K562 (cell line): ENCODE measurements around the gene U2AF1L4. TPM values are rescaled to one million over a fixed set of nuclear protein-coding genes. Genes with fewer than 3 reads are reported as not detected.

Experiments
- EP300 ChIP-seq: IDR thresholded peaks from 2 replicates; pipeline ENCODE4 v1.6.1; 2012; ENCODE audit warnings: low read length, improper control_type of control experiment
- GMEB1 ChIP-seq: fragments of 250-450 bp; sonication (Bioruptor Pico); IDR thresholded peaks from 2 replicates; pipeline ENCODE4 v1.4.0; 2020; ENCODE audit warnings: mild to moderate bottlenecking
- HMGN3 ChIP-seq: IDR thresholded peaks from 2 replicates; pipeline ENCODE4 v1.6.1; 2011; ENCODE audit warnings: borderline replicate concordance, low read depth, mild to moderate bottlenecking, mixed read lengths, low read length; ENCODE audit not compliant: insufficient read length; ENCODE audit errors: extremely low read depth
- MAX ChIP-seq: sonication (generic); formaldehyde crosslinking; IDR thresholded peaks from 2 replicates; pipeline ENCODE4 v1.9.0; 2022; ENCODE audit warnings: mild to moderate bottlenecking, missing genetic modification reagents
- MECOM ChIP-seq: fragments of 250-450 bp; sonication (Bioruptor Pico); IDR thresholded peaks from 2 replicates; pipeline ENCODE4 v1.8.0; 2022; ENCODE audit warnings: inconsistent platforms
- MEIS2 ChIP-seq: fragments of 450-650 bp; IDR thresholded peaks from 2 replicates; pipeline ENCODE4 v1.6.1; 2014; ENCODE audit warnings: mild to moderate bottlenecking; ENCODE audit not compliant: partially characterized antibody
- MYC ChIP-seq, 2 experiments: fragments of 250-450 bp in 1 of 2; sonication (Bioruptor Pico) in 1 of 2; IDR thresholded peaks; 2 replicates each; pipeline versions ENCODE4 v1.5.1 to v1.6.1; 2012 to 2021; ENCODE audit warnings: low read depth in 2 of 2, borderline replicate concordance in 1 of 2, improper control_type of control experiment in 1 of 2, low read length in 1 of 2, mild to moderate bottlenecking in 1 of 2, moderate library complexity in 1 of 2
- NONO ChIP-seq, 2 experiments: fragments of 200-400 bp in 1 of 2; fragments of 450-650 bp in 1 of 2; formaldehyde crosslinking in 1 of 2; IDR thresholded peaks; 2 replicates each; pipeline ENCODE4 v1.6.1; 2017; ENCODE audit warnings: low read depth in 2 of 2, mild to moderate bottlenecking in 2 of 2, moderate library complexity in 2 of 2, low read length in 1 of 2
- RBBP5 ChIP-seq: fragments of 200-600 bp; sonication (generic); IDR thresholded peaks from 2 replicates; pipeline ENCODE4 v1.6.1; 2012; ENCODE audit warnings: borderline replicate concordance, mild to moderate bottlenecking, low read length, control low read depth, inconsistent platforms; ENCODE audit not compliant: insufficient read depth, poor library complexity, severe bottlenecking
- RBFOX2 ChIP-seq: fragments of 200-400 bp; formaldehyde crosslinking; IDR thresholded peaks from 2 replicates; pipeline ENCODE4 v1.6.1; 2017; ENCODE audit warnings: low read depth, mild to moderate bottlenecking, low read length, moderate library complexity
- RFX5 ChIP-seq: IDR thresholded peaks from 2 replicates; pipeline ENCODE4 v1.6.1; 2011; ENCODE audit warnings: low read depth, mild to moderate bottlenecking, improper control_type of control experiment, low read length
- SIN3A ChIP-seq, 2 experiments: fragments of 150-350 bp in 1 of 2; IDR thresholded peaks; 2 replicates each; pipeline ENCODE4 v1.6.1; 2011 to 2016; ENCODE audit warnings: borderline replicate concordance in 2 of 2, low read depth in 2 of 2, low read length in 2 of 2, mild to moderate bottlenecking in 2 of 2, moderate library complexity in 2 of 2; ENCODE audit not compliant: control insufficient read depth in 1 of 2
- SP1 ChIP-seq: sonication (generic); formaldehyde crosslinking; IDR thresholded peaks from 2 replicates; pipeline ENCODE4 v1.8.1; 2022; ENCODE audit warnings: mild to moderate bottlenecking, missing genetic modification reagents
- SRSF1 ChIP-seq: fragments of 200-400 bp; formaldehyde crosslinking; IDR thresholded peaks from 2 replicates; pipeline ENCODE4 v1.6.1; 2017; ENCODE audit warnings: mild to moderate bottlenecking, low read depth, low read length, moderate library complexity
- ZBTB7A ChIP-seq: IDR thresholded peaks from 2 replicates; pipeline ENCODE4 v1.6.1; 2011; ENCODE audit warnings: low read depth, mild to moderate bottlenecking, low read length, moderate library complexity, borderline replicate concordance; ENCODE audit not compliant: control insufficient read depth
- ZMIZ1 ChIP-seq, 2 experiments: fragments of 150-350 bp in 1 of 2; IDR thresholded peaks; 2 replicates each; pipeline ENCODE4 v1.6.1; 2012 to 2016; ENCODE audit warnings: low read depth in 2 of 2, low read length in 2 of 2, mild to moderate bottlenecking in 1 of 2, moderate library complexity in 1 of 2
- ZNF561 ChIP-seq: fragments of 450-650 bp; formaldehyde crosslinking; conservative IDR thresholded peaks from 2 replicates; pipeline ENCODE4 v1.4.0; 2020; ENCODE audit warnings: mild to moderate bottlenecking, moderate library complexity
- polyA plus RNA-seq, 8 experiments: library from polyadenylated mRNA; depleted of rRNA in 4 of 8; stranded (reverse) in 5 of 8; unstranded in 3 of 8; fragments of >200 nt; fragmentation: Nextera tagmentation in 2 of 8; fragmentation: Illumina TruSeq in 1 of 8; extraction: Ambion mirVana in 2 of 8; extraction: Trizol in 1 of 8; gene quantifications; 2 replicates each; pipeline versions ENCODE4 v1.2.1 to v1.2.3, GENCODE V29; 2011 to 2014; ENCODE audit warnings: inconsistent platforms in 1 of 8, missing spikeins in 1 of 8
- total RNA-seq, 7 experiments: library from RNA; depleted of rRNA in 6 of 7; stranded (reverse); fragments of >200 nt in 6 of 7; fragmentation: Illumina TruSeq in 2 of 7; extraction: Trizol in 2 of 7; gene quantifications; 2 replicates each; pipeline versions ENCODE4 v1.2.1 to v1.2.3, GENCODE V29; 2011 to 2021; ENCODE audit warnings: low replicate concordance in 1 of 7
- TF ChIP-seq, protein P1 (sequence below): fragments of 450-650 bp; IDR thresholded peaks from 2 replicates; pipeline ENCODE4 v1.6.1; 2014; ENCODE audit warnings: low read depth, mild to moderate bottlenecking, moderate library complexity, borderline replicate concordance

U2AF1L4 gene
- total and polyA plus RNA-seq, 9 of the 15 experiments (the other 6 are each of a cell fraction or from before 2014, with no cell fraction given) = 8.4 to 19.5 (median 12.6) TPM

- TF ChIP-seq ZBTB7A (peak; percentile 78), MECOM (CRISPR knock-in tag) (peak; percentile 95), NONO (IDR thresholded peaks at IDR 0.05; ENCODE audit: low read depth in 2 of 2, low read length in 1 of 2) (0 out of 4 replicates have a peak, but pooled peaks of 1 of the 2 experiments have one; percentile 41), ZMIZ1 (IDR thresholded peaks at IDR 0.05; ENCODE audit: low read depth in 2 of 2, low read length in 2 of 2) (no peak), RBFOX2 (peak; percentile 69), ZNF561 (CRISPR knock-in tag) (no peak), MYC (IDR thresholded peaks at IDR 0.05; ENCODE audit: low read depth, low read length) (peak; percentile 71), MYC (CRISPR knock-in tag; IDR thresholded peaks at IDR 0.05; ENCODE audit: borderline replicate concordance, low read depth) (no peak), MAX (peak; percentile 68), MEIS2 (peak; percentile 78), HMGN3 (peak; percentile 94), RFX5 (no peak), SIN3A (IDR thresholded peaks at IDR 0.05; ENCODE audit: borderline replicate concordance in 2 of 2, control insufficient read depth in 1 of 2, low read depth in 2 of 2, low read length in 2 of 2) (peak; percentile 83 to 84; a peak in 2 of 4 replicates), EP300 (peak; percentile 64), RBBP5 (peak; percentile 31), SP1 (CRISPR knock-in tag) (0 out of 2 replicates have a peak, but pooled peaks have one; percentile 61), GMEB1 (CRISPR knock-in tag) (peak; percentile 66), SRSF1 (no peak)
- TF ChIP-seq, protein P1, sequence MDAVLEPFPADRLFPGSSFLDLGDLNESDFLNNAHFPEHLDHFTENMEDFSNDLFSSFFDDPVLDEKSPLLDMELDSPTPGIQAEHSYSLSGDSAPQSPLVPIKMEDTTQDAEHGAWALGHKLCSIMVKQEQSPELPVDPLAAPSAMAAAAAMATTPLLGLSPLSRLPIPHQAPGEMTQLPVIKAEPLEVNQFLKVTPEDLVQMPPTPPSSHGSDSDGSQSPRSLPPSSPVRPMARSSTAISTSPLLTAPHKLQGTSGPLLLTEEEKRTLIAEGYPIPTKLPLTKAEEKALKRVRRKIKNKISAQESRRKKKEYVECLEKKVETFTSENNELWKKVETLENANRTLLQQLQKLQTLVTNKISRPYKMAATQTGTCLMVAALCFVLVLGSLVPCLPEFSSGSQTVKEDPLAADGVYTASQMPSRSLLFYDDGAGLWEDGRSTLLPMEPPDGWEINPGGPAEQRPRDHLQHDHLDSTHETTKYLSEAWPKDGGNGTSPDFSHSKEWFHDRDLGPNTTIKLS = peak; percentile 48; the same call in 1 of the 2 replicates
Measured at GRCh38 chr19:35775298-35776101, 30.3 kb upstream of the U2AF1L4 start, which contains the start of gene ARHGAP33 (continued).
